RCC 7860 (cell line): ENCODE results near the gene TLN1.

Experiments
- DNase-seq: peaks from one replicate; pipeline ENCODE4 v3.0.0-alpha.2; 2015; ENCODE audit warnings: low spot score
- FAIRE-seq: peaks from 2 replicates; lab custom pipeline; 2012; peaks lifted over from hg19 to GRCh38; lab: Jason Lieb, UNC

The TLN1 gene

DNA sequence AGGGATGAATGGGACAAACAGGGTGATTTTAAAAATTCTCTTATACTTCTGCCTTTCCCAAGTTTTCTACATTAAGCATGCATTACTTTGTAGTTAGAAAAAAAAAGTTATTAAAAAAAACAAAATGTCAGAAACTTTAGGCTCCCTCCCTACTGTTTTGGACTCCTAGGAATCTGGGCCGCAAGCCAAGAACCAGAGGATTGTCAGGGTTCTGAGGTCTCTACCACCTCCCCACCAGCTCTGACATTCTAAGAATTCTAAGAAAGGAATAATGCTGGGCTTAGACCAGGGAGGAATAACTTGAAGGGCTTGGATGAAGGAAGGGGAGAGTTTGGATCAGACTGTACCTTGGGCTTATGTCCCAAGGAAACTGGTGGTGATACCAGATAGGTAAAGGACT is 66.0 kb downstream of the TLN1 start:
- FAIRE-seq (no peak), DNase-seq (no peak)

DNA sequence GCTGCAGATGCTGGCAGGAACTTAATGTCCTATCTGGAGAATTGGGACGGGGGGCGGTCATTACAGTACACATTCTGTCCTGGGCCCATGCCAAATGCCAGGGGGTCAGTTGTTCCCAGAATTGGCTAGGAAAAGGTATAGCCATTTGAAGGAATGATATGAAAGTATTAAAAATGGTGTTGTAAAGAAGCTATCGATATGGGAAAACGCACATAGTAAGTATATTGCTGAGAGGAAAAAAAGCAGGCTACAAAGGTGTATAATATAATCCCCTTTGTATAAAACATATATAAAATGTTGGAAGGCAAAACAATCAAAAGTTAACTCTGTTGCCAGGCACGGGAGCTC is 66.5 kb downstream of the TLN1 start:
- DNase-seq: no peak
- no peak for FAIRE-seq

DNA sequence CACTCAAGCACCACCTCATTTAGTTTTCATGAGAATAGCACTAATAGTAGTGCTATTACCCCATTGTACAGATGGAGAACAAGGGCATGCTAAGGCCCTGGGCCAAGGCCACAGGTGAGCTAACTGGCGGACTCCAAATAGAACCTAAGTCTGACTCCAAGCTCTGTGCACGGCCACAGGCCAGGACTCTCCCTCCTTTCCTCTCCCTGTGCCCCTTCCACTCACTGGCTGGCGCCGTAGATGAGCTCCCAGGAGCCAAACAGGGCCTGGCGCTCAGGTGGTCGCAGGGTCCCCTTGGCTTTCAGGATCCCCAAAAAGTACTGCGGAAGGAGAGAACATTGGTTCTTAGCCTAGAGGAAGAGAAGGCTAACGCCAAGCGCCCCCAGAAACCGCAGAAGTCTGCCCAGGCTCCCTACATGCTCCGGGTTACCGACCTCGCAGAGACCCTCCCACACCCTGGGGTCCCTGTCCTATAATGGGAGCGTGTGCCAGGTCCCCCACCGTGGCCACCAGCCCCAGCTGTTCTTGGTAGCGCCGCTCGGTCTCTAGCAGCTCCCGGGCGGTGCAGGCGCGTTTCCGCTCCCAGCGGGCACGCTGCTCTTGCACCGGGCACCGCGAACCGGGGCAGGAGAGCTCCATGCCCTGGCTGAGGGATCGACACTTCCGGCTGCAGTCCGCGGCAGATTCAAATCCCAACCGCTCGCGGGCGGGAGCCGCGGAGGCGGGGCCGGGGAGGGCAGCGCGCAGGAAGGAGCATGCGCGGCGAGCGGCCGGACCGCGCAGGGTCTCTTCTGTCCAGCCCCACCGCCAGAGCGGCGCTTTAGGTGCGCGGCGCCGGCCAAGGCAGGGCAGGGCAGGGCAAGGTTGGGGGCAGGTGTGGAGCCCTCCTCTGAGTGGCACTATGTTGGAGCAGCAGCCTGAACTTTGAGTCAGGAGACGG is 67.2 kb downstream of the TLN1 start, which contains the start of gene ARHGEF39:
Gene ARHGEF39 (minus strand): TSS at position 665 of the 940 bp plus-strand sequence. CDS start 26 bp downstream, at position 639.
- FAIRE-seq: no peak
- peak; percentile 70 for DNase-seq

DNA sequence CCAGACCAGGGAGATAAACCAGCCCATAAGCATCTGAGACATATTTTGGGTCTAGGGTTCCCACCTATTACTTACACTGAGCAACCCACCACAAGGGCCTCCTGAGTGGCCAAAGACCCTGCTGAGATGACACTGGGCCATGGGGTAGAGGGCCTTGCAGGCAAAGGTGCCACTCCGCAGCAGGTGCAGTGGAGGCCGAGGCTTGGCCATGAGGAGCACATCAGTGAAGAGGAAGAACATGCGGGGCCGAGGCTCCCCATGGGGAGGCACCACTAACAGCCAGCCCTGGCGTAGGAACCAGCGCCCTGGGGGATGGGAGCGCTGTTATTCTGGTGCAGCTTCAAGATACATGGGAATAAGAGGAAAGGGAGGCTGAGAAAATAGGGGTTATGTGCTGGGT is 69.6 kb downstream of the TLN1 start:
- DNase-seq (no peak), FAIRE-seq (no peak)

DNA sequence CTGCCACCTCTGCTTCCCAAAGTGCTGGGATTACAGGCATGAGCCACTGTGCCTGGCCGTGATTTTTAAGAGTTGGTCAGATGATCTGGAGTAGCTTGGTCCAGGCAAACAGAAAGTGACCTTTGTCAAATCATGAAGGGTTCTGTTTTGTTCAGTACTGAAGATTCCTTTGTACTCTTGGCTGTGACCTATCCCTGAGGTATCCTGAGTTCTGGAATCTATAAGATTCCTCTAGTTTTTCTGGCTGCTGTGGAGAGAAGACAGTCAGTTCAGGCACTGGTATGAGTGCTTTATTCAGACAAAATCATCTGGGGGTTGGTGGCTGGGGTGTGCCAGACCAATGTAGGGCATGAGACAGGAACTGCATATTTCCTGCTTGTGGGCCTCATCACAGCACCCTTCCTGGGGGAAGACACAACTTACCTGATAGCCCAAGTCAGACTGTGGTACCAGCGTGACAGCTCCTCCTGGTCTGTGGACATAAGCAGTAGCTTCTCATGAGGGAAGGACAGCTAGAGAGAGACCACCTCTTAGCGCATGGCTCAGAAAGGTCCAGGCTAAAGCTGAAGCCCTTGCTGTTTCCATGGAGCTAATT is 70.1 kb downstream of the TLN1 start:
- DNase-seq (no peak), FAIRE-seq (no peak)

DNA sequence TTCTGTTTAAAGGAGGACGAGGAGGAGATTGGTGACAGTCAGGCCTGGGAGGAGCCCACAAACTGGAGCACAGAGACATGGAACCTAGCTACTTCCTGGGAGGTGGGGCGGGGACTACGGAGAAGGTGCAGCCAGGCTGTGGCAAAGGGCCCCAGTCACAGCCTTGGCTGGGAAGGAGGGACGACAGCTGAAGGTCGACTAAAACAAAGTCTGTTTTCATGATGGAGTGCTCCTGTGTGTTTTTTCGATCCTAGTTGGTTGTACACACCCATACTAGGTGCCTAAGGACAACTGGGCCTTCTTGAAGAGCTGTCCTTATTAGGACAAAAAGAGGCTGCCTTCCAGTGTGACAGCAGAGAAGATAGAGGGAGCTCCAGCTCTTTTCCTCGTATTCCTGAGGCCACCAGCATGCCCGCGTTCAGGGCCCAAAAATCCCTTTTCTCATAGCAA is 71.0 kb downstream of the TLN1 start:
- no peak for FAIRE-seq
- DNase-seq: no peak

DNA sequence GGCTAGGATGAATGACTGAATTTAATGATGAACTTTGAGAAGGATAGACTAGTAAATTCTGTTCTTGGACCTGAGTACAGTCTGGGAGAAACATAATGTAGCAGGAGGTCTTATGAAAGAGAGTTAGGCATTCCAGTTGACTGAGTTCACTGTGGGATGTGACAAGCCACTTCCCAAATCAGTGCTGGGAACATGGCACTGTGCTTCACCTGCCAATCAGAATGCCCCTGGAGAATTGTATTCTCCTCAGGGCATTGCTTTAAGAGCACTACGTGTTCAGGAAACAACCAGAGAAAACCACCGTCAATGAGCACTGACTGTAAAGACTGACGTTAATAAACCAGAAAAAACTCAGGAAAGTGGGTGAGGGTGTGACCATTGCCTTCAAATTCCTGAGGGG is 72.7 kb downstream of the TLN1 start:
- FAIRE-seq (no peak), DNase-seq (peak; percentile 53)

DNA sequence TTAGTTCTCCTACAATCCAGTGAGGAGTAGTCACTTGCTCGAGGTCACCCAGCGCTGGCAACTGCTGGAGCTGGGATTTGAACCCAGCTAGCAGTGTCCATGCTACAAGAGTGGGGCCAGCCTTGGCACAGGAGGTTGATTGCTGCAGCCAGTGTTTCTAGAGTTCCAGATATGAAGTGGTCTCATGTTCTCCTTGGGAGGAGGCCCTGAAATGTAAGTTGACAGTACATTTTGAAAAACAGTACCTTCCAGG is 73.1 kb downstream of the TLN1 start:
- no peak for FAIRE-seq
- DNase-seq: peak; percentile 60

DNA sequence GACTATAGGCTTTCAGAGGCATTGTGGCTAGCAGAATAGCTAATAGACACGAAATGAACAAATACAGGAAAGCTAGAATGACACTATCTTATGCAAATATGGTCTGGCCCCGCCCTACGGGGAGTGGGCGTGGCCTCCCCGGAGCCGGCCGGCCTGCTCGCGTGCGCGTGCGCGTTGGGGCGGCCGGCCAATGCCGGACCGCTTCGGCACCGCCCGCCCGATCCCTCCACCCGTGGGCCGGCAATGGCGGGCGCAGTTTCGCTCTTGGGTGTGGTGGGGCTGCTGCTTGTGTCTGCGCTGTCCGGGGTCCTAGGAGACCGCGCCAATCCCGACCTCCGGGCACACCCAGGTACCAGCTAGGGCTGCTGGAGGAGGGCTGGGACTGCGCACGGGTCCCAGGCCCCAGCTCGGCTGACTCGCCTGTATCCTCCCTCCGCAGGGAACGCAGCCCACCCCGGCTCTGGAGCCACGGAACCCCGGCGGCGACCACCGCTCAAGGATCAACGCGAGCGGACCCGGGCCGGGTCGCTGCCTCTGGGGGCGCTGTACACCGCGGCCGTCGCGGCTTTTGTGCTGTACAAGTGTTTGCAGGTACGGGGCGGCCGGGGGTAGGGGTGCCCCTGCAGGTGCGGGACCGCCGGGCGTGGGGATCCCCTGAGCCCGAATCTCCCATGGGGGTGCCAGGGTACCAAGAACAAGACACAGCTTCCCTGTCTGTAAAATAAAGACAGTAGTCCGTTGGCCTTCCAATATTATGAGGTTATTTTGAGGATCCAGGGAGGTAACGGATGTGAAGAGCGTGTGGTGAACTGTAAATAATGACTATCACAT is 73.6 kb downstream of the TLN1 start, which contains the start of gene CCDC107:
Gene CCDC107 (plus strand): TSS at position 156 of the 831 bp plus-strand sequence. CDS start 88 bp downstream, at position 244.
- peak; percentile 29 for DNase-seq
- no peak for FAIRE-seq

DNA sequence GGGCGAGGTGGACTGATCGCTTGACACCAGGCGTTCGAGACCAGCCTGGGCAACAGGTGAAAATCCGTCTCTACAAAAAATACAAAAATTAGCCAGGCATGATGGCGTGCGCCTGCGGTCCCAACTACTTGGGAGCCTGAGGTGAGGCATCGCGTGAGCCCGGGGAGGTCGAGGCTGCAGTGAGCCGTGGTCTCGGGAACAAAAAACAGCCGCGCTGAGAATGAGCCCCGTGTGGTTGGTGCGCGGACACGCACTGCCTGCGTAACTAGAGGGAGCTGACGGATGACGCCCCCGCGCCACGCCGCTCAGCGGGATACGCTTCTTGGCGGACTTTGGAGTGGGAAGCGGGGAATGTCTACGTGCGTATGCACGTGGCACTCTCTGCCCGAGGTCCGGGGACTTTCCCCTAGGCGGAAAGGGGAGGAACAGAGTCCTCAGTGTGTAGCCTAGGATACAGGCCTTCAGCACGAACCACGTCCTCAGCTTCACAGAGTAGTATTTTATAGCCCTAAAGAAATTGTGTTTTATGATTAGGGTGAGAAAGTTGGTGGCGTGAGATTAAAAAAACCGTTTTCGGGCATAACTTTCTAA is 74.4 kb downstream of the TLN1 start, which contains the start of gene RMRP:
Gene RMRP (minus strand): TSS at position 474 of the 591 bp plus-strand sequence.
- peak; percentile 98 for DNase-seq
- FAIRE-seq: peak; percentile 46

DNA sequence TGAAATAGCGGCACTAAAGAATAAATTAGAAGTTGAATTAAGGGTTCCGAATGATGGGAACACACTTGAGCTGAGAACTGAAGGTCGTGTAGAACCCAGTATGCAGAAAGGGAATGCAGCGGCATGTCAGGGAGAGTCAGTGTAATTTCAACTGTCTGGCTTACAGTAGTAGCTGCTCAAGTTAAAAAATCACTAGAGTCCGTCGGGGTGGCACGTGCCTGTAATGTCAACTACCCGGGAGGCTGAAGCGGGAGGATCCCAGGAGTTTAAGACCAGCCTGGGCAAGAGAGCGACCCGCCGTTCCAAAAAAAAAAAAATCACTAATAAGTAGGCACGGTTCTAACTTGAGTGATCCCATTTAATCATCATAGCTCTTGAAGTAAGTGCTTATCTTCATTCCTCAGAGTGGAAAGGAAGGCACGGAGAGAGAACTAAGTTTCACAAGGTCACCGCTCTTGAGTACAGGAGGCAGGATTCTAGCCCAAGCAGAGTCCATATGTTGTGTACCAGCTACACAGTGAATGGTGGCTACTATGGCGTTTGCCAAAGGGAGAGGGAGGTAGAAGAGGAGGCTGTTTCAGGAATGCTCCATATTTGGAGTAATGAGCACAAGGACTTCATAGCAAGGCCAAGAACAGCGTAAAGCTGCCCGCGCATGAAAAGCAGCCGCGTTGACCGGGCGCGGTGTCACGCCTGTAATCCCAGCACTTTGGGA is 75.0 kb downstream of the TLN1 start:
- no peak for FAIRE-seq
- no peak for DNase-seq

DNA sequence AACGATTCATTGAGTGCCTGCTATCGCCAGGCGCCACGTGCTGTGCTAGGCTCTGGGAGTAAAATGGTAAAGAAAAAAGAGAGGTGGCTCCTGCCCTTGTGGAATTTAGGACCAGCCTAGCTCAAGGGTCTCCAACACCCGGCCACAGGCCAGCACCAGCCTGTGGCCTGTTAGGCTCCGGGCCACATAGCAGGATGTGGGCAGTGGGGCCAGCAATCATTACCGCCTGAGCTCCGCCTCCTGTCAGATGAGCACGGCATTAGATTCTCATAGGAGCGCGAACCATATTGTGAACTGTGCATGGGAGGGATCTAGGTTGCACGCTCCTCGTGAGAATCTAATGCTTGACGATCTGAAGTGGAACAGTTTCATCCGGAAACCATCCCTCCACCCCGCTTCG is 75.6 kb downstream of the TLN1 start:
- no peak for FAIRE-seq
- DNase-seq: no peak

DNA sequence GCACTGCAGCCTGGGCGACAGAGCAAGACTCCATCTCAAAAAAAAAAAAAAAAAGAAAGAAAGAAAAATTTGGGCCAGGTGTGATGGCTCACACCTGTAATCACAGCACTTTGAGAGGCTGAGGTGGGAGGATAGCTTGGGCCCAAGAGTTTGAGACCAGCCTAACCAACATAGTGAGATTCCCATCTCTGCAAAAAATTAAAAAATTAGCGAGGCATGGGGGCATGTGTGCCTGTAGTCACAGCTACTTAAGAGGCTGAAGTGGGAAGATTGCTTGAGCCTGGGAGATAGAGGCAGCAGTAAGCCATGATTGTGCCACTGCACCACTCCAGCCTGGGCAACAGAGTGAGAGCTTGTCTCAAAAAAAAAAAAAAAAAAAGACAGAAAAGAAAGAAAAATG is 78.4 kb downstream of the TLN1 start:
- FAIRE-seq (no peak), DNase-seq (no peak)

DNA sequence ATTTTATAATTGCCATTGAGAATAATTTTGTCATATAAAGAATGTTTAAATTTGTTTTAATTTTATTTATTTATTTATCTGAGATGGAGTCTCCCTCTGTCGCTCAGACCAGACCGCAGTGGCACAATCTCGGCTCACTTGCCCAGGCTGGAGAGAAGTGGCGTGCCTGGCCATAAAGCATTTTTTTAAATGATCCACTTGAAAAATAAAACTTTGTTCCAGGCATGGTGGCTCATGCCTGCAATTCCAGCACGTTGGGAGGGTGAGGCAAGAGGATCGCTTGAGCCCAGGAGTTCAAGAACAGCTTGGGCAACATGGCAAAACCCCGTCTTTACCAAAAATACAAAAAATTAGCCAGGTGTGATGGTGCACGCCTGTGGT is 79.2 kb downstream of the TLN1 start:
- DNase-seq (no peak), FAIRE-seq (no peak)

DNA sequence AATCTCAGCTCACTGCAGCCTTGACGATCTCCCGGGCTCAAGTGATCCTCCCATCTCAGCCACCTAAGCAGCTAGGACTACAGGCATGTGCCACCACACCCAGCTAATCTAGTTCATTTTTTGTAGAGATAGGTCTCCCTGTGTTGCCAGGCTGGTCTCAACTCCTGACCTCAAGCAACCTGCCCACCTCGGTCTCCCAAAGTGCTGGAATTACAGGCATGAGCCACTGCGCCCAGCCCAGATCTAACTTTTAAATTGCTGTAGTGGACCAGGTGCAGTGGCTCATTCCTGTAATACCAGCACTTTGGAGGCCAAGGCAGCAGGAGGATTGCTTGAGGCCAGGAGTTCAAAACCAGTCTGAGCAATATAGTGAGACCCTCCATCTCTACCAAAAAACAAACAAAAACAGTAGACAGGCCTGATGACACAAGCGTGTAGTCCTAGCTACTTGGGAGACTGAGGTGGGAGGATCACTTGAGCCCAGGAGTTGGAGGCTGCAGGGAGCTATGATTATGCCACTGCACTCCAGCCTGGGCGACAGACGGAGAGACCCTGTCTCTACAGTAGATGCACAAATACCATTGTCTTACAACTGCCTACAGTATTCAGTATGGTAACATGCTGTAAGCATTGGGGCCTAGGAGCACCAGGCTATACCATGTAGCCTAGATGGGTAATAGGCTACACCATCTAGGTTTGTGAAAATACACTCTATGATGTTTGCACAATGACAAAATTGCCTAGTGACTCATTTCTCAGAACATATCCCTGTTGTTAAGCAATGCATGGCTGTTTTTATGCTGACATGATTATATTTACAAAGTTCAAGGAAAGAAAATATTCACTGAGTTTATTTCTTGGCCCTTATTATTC is 79.8 kb downstream of the TLN1 start:
- DNase-seq (no peak), FAIRE-seq (no peak)

DNA sequence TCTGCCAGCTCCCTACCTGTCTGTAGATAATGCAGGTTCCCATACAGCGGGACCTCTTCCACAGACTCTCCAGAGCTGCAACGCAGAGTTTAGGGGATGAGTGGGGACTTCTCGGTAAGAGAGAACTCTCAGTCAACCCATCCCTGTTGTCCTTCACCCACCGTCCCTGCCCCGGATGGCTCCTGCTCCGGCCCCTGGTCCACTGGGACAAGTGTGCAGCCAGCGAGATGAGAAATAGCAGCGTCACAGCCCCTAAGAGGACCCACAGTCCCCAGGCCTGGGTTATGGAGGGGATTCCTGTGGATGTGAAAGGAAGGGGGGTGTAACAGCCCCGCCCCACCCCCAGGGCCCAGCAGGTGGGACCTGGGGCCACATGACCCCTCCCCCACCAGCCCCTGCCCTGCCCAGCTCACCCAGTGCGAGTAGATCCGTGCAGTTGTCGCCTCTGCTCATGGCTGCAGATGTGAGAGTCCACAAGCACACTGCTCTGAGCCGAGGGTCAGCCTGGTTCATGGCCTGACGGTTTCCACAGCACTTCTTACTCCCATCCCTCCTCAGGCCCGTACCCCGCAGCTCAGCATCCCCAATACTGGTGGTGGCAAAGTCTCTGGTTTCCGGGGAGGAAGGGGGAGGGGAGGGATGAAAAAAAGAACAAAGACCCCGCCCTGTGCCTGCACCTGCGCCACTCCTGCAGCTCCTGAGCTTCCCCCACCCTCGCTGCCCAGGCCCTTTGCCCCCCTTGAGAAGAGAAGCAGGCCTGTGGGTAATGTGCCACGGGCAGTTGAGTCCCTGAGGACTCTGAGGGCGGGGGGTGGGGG is 81.4 kb downstream of the TLN1 start, which contains the start of gene SIT1:
Gene SIT1 (minus strand): TSS at position 591 of the 818 bp plus-strand sequence. CDS start 78 bp downstream, at position 513.
- FAIRE-seq: no peak
- no peak for DNase-seq

DNA sequence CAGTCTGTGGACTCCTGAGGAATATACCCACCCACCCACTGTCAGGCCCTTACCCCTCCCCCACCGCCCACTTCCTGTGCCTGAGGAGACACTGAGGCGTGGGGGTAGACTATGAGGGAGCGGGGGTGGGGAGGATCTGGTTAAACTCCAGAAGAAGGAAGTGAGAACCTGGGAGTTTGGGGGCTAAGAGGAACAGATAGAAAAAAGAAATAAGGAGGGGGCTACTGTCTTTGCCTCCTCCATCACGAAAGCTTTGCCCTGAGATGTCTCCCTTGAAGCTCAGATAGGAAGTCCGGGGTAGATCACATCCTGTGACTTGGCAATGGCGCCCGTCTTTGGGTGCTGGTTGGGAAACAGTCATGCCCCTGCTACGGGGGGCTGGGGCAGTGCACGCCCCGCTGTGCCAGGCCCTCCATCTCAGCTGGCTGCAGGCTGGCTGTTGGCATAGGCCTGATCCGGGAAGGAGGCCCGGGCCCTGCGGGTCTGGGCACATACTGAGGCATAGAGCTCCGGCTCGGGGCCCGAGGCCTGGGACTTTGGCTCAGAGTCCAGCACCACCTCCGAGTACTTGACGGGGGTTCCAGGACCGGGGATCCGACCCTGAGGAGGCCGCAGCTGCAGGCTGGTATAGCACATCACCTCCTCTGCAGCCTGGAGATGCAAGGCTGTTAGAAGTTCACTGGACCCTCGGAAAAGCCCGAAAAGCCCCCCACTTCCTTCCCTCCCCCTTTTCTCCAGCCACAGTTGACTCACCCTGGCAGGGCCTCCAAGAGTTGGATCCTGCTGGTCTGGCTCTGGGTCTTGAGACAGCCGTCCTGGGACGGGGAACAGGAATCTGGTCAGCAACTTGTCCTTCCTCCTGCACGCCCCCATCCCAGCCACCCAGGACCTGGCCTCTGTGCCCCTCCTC is 82.3 kb downstream of the TLN1 start:
- no peak for DNase-seq
- no peak for FAIRE-seq
